ENCODE data around the gene NEBL. TPM values are rescaled to one million over a fixed set of nuclear protein-coding genes. Genes with fewer than 3 reads are reported as not detected.

The NEBL gene
- total RNA-seq, 1 experiment from 2014 or later: 32.3 TPM

DNA sequence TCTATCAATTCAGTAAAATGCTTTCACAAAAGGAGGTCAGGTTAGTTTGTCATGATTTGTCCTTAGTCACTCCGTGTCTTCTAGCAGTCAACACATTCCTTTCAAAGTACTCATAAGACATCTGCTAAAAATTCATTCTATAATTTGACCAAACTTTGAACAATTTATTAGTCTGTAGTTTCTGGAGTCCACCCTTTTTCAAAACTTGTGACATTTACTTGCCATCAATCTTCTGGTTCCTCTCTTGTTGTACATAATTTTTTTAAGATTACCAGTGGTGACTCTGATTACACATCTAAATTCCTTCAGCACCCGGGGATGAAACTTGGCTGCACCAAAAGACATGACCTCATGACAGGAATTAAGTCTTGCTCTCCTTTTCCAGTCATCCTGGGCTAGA, 130.1 kb downstream of the NEBL start:
- no peak for DNase-seq (ENCODE audit: low read depth, low spot score)
- no TSS peak for BruUV-seq (replicated peaks)

DNA sequence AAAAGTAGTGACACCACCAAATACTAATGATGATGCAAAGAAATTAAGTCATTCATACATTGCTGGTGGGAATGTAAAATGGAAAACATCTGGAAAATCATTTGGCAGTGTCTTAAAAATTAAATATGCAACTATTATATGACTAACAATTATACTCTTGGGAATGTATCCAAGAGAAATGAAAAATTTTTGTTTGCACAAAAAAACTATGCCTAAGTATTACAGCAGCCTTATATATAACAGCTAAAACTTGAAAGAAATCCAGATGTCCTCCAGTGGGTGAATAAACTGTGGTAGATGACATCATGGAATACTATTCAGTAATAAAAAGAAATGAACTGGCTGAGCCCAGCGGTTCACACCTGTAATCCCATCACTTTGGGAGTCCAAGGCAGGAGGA, 132.0 kb downstream of the NEBL start:
- in situ Hi-C loops (cut with HindIII; ENCODE audit: low pct_unique_long_range_greater_than_20kb, low sequenced_read_pairs) (no loop called here), intact Hi-C loops (cut with micrococcal nuclease; ENCODE audit: unreplicated experiment) (loop anchor here (5.0 kb wide), 1 partner anchor 948 kb away; the partner anchor contains the start of gene PLXDC2)
- ChIA-PET CTCF (no interaction called here), POLR2A (no interaction called here)
- ATAC-seq (no peak), DNase-seq (ENCODE audit: low read depth, low spot score) (no peak)
- Histone ChIP-seq H3K27me3 (ENCODE audit: control insufficient read depth, insufficient read depth, low read length) (no peaks in the 10 kb centered on the region), H3K27ac (ENCODE audit: low read length) (no peak overlapping the region), H3K36me3 (ENCODE audit: control insufficient read depth, insufficient read depth, low read length) (no peaks in the 10 kb centered on the region), H3K4me3 (ENCODE audit: low read depth in 2 of 2, low read length in 2 of 2) (no peak overlapping the region), H3K9me3 (ENCODE audit: control insufficient read depth, insufficient read depth, low read depth, low read length) (no peaks in the 10 kb centered on the region), H3K4me1 (ENCODE audit: control insufficient read depth, insufficient read depth, low read length) (no peaks in the 10 kb centered on the region)
- no TSS peak for BruUV-seq (replicated peaks)
- TF ChIP-seq SIN3A (IDR thresholded peaks at IDR 0.05; ENCODE audit: borderline replicate concordance, insufficient read depth, low read depth, low read length) (no peak), TCF7L2 (IDR thresholded peaks at IDR 0.05; ENCODE audit: low read depth, low read length) (no peak), POLR2AphosphoS5 (IDR thresholded peaks at IDR 0.05; ENCODE audit: low read depth, low read length) (no peak)
- TF ChIP-seq, protein P1, sequence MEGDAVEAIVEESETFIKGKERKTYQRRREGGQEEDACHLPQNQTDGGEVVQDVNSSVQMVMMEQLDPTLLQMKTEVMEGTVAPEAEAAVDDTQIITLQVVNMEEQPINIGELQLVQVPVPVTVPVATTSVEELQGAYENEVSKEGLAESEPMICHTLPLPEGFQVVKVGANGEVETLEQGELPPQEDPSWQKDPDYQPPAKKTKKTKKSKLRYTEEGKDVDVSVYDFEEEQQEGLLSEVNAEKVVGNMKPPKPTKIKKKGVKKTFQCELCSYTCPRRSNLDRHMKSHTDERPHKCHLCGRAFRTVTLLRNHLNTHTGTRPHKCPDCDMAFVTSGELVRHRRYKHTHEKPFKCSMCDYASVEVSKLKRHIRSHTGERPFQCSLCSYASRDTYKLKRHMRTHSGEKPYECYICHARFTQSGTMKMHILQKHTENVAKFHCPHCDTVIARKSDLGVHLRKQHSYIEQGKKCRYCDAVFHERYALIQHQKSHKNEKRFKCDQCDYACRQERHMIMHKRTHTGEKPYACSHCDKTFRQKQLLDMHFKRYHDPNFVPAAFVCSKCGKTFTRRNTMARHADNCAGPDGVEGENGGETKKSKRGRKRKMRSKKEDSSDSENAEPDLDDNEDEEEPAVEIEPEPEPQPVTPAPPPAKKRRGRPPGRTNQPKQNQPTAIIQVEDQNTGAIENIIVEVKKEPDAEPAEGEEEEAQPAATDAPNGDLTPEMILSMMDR (IDR thresholded peaks at IDR 0.05): no peak
- TF ChIP-seq, protein P2, sequence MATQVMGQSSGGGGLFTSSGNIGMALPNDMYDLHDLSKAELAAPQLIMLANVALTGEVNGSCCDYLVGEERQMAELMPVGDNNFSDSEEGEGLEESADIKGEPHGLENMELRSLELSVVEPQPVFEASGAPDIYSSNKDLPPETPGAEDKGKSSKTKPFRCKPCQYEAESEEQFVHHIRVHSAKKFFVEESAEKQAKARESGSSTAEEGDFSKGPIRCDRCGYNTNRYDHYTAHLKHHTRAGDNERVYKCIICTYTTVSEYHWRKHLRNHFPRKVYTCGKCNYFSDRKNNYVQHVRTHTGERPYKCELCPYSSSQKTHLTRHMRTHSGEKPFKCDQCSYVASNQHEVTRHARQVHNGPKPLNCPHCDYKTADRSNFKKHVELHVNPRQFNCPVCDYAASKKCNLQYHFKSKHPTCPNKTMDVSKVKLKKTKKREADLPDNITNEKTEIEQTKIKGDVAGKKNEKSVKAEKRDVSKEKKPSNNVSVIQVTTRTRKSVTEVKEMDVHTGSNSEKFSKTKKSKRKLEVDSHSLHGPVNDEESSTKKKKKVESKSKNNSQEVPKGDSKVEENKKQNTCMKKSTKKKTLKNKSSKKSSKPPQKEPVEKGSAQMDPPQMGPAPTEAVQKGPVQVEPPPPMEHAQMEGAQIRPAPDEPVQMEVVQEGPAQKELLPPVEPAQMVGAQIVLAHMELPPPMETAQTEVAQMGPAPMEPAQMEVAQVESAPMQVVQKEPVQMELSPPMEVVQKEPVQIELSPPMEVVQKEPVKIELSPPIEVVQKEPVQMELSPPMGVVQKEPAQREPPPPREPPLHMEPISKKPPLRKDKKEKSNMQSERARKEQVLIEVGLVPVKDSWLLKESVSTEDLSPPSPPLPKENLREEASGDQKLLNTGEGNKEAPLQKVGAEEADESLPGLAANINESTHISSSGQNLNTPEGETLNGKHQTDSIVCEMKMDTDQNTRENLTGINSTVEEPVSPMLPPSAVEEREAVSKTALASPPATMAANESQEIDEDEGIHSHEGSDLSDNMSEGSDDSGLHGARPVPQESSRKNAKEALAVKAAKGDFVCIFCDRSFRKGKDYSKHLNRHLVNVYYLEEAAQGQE (IDR thresholded peaks at IDR 0.05; ENCODE audit: insufficient read depth in 1 of 2, low read depth in 2 of 2, low read length in 1 of 2): no peak

More for the DNA sequence above, 130.1 kb downstream of the NEBL start:
- intact Hi-C loops (cut with micrococcal nuclease; ENCODE audit: unreplicated experiment): loop anchor here (5.0 kb wide), 1 partner anchor 950 kb away; the partner anchor contains the start of gene PLXDC2
- no peaks in the 10 kb centered on the region for H3K4me1 ChIP-seq (ENCODE audit: control insufficient read depth, insufficient read depth, low read length)
- TF ChIP-seq, protein P2 (IDR thresholded peaks at IDR 0.05; ENCODE audit: insufficient read depth in 1 of 2, low read depth in 2 of 2, low read length in 1 of 2): no peak
- TF ChIP-seq, protein P1 (IDR thresholded peaks at IDR 0.05): no peak
- TF ChIP-seq SIN3A (IDR thresholded peaks at IDR 0.05; ENCODE audit: borderline replicate concordance, insufficient read depth, low read depth, low read length) (no peak), TCF7L2 (IDR thresholded peaks at IDR 0.05; ENCODE audit: low read depth, low read length) (no peak)
- H3K27me3 ChIP-seq (ENCODE audit: control insufficient read depth, insufficient read depth, low read length): no peaks in the 10 kb centered on the region
- CTCF ChIA-PET: no interaction called here
- ATAC-seq: no peak
- H3K9me3 ChIP-seq (ENCODE audit: control insufficient read depth, insufficient read depth, low read depth, low read length): no peaks in the 10 kb centered on the region
- no peak overlapping the region for H3K27ac ChIP-seq (ENCODE audit: low read length)
- in situ Hi-C loops (cut with HindIII; ENCODE audit: low pct_unique_long_range_greater_than_20kb, low sequenced_read_pairs): no loop called here
- H3K36me3 ChIP-seq (ENCODE audit: control insufficient read depth, insufficient read depth, low read length): no peaks in the 10 kb centered on the region
- H3K4me3 ChIP-seq (ENCODE audit: low read depth in 2 of 2, low read length in 2 of 2): no peak overlapping the region
- POLR2A ChIA-PET: no interaction called here

Measured in Panc1 (cell line).